Fibroblast of pulmonary artery (primary cell): ENCODE data around the gene KCNMA1.

Experiments
- DNase-seq: peaks from one replicate; pipeline ENCODE4 v3.0.0-alpha.2; 2010; ENCODE audit warnings: low read depth
- H3K4me3 ChIP-seq: replicated peaks from 2 replicates; pipeline ENCODE4 v1.5.1; 2011; ENCODE audit warnings: low read depth, mild to moderate bottlenecking, control low read depth, low read length, moderate library complexity
- CTCF ChIP-seq: IDR thresholded peaks from 2 replicates; pipeline ENCODE4 v1.5.1; 2011; ENCODE audit warnings: mild to moderate bottlenecking, control low read depth, low read length, inconsistent platforms; ENCODE audit errors: missing control alignments

Gene KCNMA1

GRCh38 chr10:76892766-76893479, 744.7 kb downstream of the KCNMA1 start:
- no peak overlapping the region for H3K4me3 ChIP-seq
- DNase-seq: no peak
- TF ChIP-seq CTCF: no peak

GRCh38 chr10:76887223-76888010, 750.2 kb downstream of the KCNMA1 start:
- no peak overlapping the region for H3K4me3 ChIP-seq
- DNase-seq: no peak
- TF ChIP-seq CTCF: no peak

- DNase-seq: no peak
- TF ChIP-seq CTCF: no peak
- no peak overlapping the region for H3K4me3 ChIP-seq
Observed at GRCh38 chr10:76885816-76886215, 751.8 kb downstream of the KCNMA1 start.

GRCh38 chr10:76884673-76885275, 752.8 kb downstream of the KCNMA1 start:
- DNase-seq: no peak
- no peak overlapping the region for H3K4me3 ChIP-seq
- no peak for TF ChIP-seq CTCF

- TF ChIP-seq CTCF: no peak
- no peak for DNase-seq
- H3K4me3 ChIP-seq: no peak overlapping the region
Observed at GRCh38 chr10:76883596-76883995, 754.0 kb downstream of the KCNMA1 start.

- no peak for DNase-seq
- no peak for TF ChIP-seq CTCF
- no peak overlapping the region for H3K4me3 ChIP-seq
Observed at GRCh38 chr10:76882796-76883195, 754.8 kb downstream of the KCNMA1 start.
